SK-MEL-5 (cell line): ENCODE results near the gene HSD3B1. TPM values are rescaled to one million over a fixed set of nuclear protein-coding genes. Genes with fewer than 3 reads are reported as not detected.
"Not testable (repeated sequence)": the region's sequence is repeated elsewhere in the genome, so short reads cannot be mapped to it uniquely, and the experiment has no call there.

ENCODE experiments used
- DNase-seq: peaks from one replicate; pipeline ENCODE4 v3.0.0-alpha.2; 2016; ENCODE audit warnings: low read depth, low spot score
- in situ Hi-C: cut with HindIII; loops from 2 replicates; pipeline ENCODE4 v1.10.0; 2016; ENCODE audit warnings: low sequenced_read_pairs, high pct_unique_total_duplicates, low pct_unique_long_range_greater_than_20kb
- total RNA-seq: library from RNA; depleted of rRNA; stranded (reverse); fragments of >200 nt; shearing (Covaris generic); gene quantifications from 2 replicates; pipeline ENCODE4 v1.2.3, GENCODE V29; 2014

HSD3B1 gene
- total RNA-seq, 1 experiment from 2014 or later, result not detected

DNA sequence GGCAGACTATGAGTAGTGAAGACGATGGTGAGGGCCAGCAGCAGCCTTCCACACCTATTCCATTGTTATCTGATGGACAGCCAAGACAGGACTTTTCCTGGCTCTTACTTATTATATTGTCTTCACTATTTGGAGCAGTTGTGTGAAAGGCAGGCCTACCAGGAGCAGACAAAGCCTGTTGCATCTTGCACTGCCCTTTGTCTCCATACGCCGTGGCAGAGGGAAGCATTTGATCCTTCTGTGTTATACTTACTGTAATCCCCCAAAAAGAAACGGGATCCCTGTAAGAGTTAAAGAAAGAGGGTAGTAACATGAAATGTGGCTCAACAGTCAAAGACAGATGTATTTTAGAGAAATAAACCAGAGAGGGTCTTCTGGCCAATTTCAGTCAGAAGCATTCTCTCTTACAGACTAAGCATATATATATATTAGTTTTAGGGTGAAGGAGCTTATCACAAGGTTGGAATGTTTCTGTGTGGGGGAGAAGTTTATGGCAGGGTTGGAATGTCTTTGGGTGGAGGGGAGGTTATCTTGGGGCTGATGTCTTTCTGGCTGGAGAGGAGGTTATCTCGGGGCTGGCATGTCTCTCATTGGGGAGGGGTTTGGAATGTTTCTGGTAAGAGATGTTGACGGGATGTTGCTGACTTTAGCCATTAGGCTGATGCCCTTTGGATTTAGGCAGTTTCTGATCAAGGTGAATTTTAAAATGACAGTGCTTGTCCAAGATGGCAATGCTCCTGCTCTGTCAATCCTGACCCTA lies 23.4 kb upstream of the HSD3B1 start:
- no peak for DNase-seq
- in situ Hi-C loops, result no loop called here

DNA sequence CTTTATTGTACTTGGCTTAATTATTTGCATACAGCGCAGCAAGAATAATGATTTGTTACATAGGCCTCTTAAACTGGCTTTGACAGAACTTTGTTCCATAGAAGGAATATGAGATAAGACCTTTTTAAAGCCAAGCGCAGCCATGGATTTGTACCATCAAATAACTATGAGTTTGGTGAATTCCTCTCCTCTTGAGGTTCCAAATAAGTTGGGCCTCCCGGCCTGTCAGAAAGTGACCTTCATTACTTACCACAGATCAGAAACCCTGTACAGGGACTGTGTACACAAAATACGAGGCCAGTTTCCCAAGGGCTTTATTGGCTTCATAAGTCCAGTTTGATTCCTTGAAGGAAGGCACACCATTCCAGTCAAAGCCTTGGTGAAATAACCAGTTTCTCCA lies 21.8 kb upstream of the HSD3B1 start:
- in situ Hi-C loops, result no loop called here
- DNase-seq, result no peak

DNA sequence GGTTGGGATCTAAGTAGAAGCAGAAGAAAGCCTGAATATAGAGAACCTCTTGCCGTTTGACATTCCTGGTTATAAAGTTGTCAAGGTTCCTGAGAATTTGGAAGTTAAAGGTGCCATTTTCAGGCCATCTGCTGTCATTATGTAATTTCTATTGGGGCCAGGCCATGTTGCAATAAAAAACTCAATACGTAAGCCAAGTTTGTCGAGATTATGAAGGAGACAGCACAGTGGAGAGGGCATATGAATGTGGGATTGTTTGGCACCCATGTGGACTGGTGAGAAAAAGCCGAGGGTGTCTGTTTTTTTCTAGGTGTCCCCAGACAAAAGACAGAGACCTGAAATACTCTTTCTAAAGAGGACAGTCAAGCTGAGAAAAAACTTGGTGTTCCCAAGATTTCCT lies 18.8 kb upstream of the HSD3B1 start:
- in situ Hi-C loops, result no loop called here
- no peak for DNase-seq

DNA sequence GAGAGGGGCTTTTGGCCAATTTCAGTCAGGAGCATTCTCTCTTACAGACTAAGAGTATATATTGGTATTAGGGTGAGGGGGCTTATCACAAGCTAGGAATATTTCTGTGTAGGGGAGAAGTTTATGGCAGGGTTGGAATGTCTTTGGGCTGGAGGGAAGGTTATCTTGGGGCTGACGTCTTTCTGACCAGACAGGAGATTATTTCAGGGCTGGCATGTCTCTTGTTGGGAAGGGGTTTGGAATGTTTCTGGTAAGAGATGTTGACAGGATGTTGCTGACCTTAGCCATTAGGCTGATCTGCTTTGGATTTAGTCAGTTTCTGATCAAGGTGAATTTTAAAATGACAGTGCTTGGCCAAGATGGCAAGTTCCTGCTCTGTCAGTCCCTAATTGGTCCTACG lies 17.8 kb upstream of the HSD3B1 start:
- DNase-seq, result no peak
- in situ Hi-C loops, result no loop called here

DNA sequence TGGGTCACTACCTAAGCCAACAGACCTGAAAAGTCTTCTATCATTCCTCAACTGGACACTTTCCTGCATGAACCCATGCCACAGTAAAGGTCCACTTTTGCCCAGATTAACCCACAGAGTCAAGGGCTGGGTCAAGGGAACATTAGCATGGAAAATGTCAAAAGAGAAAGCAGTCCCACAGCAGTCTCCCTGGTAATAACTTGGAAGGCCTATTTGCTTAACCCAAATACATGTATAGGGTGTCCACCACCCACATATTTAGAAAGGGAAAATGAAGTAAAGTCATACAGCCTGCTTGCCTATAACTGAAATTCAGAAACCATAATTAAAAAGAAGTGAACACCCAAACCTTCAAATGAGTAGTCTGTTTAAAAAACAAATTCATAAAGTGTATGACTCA lies 16.1 kb upstream of the HSD3B1 start:
- in situ Hi-C loops, result no loop called here
- DNase-seq, result no peak

DNA sequence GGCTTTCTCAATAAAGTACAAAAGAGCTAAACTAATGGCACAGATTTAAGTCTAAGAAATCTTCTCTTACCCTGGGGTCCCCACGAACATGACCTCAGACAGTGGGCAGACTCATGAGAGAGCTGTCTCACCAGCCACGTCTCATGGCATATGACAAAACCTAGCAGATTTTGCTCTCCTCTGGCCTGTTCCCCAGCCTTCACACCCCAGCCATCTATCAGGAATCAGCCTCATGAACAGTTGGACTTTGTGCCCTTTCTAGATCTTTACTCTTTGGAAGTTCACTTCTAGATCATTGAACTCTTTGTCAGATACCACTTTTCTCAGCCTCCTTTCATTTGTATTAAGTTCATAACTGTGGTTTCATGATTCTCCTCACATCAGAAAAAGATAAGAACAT lies 14.2 kb upstream of the HSD3B1 start:
- in situ Hi-C loops, result no loop called here
- DNase-seq, result no peak

DNA sequence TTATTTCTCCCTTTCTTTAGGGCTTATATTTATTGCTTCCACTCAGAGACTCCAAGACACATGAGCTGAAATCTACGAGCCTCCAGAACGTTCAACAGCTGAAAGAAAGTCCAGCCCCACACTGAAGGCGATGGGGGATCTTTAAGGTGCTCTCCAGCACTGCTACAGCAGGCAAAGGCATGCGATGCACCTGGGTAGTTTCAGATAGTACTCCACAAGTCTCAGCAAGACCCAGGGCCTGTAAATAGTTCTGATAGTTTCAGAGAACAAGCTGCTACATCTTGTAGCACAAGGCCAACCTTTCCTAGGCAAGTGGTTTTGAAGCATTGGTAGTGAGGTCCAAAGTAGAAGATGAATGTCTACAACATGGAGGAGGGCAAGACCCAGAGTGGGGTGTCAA lies 2.2 kb upstream of the HSD3B1 start:
- in situ Hi-C loops, result no loop called here
- no peak for DNase-seq

DNA sequence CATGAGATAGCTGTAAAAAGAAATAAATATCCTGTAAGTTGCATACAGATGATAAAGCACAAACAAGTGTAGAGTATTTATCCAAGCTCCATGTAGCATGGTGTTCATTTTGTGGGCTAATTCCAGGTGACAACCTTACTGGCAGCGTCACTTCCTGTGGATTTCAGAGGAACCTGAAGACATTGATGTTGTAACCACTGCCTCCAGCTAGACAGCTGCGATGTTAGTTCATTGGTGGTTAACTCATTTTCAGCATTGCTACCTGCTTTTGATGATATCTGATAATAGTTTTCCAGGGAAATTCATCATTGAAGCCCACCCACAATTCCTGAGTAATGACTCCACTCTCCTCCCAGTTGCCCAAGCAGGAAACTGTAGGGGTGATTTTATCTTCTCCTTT lies 3.0 kb downstream of the HSD3B1 start:
- no peak for DNase-seq
- in situ Hi-C loops, result no loop called here

DNA sequence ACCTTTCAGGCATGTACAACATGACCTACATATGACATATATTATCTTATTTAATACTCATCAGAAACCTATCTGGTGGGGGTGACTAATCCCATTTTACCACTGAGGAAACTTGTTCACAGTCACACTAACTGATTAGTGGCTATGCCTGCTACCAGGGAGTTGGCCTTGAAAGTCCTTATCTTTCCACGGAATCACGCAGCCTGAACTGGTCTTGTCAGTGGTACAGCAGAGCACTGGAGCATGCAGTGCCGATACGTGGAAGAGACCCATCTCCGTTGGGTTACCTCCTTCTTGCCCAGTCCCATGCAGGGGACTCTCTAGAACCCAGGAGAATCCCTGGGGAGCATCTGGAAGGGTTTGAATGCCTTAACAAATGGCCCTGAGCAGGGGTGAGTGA lies 8.2 kb downstream of the HSD3B1 start:
- in situ Hi-C loops, result no loop called here
- DNase-seq, result no peak

DNA sequence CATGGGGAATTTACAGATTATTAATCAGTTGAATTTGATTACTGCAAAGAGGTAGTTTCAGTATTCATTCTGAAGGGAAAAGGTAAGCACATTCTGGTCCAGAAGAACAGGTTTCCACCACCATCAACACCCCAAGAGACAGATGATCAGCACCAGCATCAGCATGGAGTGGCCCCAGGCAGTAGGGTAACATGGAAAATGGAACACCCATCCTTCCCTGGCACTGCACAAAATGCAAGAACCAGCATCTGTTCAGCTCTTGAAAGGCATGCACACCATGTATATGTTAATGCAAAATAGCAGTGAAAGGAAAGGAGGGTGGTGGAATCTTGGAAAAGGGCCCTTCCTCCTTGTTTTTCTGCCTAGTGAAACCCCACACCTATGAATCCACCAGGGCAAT lies 9.2 kb downstream of the HSD3B1 start:
- in situ Hi-C loops, result no loop called here
- no peak for DNase-seq

DNA sequence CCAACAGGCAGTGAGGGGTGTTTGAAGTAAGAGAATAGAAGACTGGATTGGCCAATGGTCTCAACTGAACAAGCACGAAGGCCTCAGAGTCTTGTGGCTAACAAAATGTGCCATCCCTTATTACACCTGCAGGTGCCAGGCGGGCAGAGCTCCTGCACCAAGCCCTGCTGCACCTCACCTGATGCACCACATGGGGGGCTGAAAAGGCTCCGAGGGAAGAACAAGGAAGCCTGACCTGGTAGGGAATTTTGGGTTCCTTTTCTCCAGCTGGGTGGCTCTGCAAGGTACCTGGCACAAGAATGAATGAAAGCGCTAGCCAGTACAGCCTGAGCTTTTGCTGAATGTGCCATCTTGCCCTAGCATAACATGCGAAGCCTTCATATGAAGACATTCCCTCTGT lies 9.7 kb downstream of the HSD3B1 start:
- in situ Hi-C loops, result no loop called here
- no peak for DNase-seq

DNA sequence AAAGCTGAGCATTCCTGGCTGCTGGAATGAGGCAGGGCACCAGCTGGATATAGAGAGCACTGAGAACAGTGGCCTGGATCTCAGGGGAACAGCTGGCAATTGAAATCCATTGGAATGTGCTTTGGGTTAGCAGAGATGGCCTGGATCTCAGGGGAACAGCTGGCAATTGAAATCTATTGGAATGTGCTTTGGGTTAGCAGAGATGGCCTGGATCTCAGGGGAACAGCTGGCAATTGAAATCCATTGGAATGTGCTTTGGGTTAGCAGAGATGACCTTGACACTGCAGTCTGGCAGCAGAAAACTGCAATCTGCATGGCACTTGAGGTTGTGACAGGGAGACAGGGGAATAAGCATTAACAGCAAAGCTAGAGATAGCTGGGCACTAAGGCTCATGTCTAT lies 10.7 kb downstream of the HSD3B1 start:
- in situ Hi-C loops, DNase-seq: not testable (repeated sequence)

DNA sequence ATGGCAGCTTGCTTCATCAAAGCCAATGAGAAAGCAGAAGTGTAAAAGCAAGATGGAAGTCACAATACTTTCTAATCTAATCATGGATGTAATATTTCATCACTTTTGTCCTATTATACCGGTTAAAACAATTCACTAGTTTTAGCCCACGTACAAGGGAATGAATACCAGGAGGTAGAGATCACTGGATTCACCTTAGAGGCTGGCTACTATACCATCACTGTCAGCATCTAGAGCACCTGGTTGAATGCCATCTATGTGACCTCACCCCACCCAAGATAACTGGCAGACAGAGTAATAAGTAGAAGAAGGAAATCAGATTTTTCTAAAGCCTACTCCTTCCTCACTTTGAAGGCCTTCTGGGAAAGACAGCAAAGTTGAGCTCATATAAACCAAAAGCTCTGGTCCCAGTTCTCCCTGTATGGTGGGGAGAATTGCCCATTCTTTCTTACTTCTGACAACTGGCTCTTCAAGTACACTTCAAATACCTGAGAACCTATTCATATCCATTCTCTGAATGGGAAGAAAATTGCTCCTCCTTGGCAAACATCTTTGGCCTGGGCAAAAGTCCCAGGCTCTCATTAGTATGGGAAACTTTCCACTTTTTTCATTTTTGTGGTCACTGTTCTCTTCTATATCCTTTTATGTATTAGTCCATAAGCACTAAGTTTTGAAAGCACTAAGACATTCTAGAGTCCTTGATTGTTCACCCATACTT lies 24.8 kb downstream of the HSD3B1 start:
- DNase-seq, result no peak

DNA sequence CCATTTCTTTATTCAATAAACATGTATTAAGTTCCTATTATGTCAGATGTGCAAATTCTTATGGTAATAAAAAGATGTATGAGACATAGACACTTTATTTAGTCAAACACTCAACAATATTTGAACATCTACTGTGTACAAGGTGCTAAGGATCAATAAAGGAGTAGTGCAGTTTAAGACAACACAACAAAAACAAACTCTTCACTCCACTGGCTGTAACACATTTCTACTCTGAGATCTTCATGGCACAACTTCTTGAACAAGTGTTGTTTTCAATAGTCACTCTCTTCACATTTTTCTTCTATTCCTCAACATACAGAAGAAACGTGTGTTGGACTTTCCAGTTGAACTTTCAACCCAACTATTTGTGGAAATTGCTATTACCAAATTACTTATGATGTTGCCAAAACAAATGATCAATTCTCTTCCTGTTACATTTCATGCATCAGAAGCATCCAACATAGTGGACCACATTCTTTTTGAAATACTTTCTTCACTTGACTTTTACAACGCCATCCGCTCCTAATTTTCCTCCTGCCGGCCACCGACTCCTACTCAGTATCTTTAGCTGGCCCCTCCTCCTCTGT lies 25.4 kb downstream of the HSD3B1 start:
- DNase-seq, result no peak
- in situ Hi-C loops, result no loop called here

More for the DNA sequence above, 24.8 kb downstream of the HSD3B1 start:
- in situ Hi-C loops, result no loop called here

DNA sequence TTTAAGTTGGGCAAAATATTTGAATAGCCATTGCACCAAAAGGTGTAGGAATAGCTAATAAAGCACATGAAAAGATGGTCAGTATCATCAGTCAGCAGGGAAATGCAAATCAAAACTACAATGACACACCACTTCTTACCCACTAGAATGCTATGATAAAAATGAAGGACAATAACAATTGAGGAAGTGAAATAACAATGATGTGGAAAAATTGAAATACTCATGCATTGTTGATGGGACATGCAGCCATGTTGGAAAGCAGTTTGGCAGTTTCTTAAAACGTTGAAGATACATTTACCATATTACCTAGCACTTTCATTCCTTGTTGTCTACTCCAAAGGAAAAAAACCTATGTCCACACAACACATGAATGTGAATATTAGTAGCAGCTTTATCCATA lies 28.4 kb downstream of the HSD3B1 start:
- DNase-seq, result no peak
- in situ Hi-C loops, result no loop called here

DNA sequence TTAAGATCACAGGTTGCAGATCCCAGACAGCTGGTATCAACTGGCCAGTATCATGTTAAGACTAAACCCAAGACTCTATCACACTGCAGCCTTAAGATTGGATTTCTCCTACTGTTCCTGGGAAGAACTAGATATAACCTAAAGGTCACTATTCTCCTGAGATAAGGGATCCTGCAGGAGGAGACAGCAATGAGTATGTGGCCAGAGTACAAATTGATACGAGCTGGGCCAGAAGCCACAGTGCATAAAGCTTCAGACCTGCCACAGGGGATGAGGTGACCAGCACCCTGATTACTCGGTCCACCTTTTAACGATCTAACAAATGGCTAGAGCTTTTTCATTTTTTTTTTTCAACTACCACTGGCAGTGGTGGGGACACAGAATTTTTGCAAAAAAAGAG lies 31.0 kb downstream of the HSD3B1 start:
- DNase-seq, result no peak
- in situ Hi-C loops, result no loop called here

DNA sequence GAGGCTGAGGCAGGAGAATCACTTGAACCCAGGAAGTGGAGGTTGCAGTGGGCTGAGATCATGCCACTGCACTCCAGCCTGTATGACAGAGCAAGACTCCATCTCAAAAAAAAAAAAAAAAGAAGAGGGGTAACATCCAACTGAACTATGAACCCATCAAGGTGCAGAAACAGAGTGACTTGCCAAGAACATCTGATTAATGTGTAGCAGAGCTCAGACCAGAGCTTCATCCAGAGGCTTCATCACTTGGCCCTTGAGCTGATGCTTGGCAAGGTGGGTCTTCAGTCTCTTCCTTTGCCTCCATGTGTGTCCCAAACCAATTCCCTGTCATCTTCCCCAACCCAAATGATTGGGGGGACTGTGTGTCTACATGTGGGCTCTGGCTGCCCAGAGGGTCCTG lies 32.6 kb downstream of the HSD3B1 start:
- in situ Hi-C loops, result no loop called here
- DNase-seq, result no peak

DNA sequence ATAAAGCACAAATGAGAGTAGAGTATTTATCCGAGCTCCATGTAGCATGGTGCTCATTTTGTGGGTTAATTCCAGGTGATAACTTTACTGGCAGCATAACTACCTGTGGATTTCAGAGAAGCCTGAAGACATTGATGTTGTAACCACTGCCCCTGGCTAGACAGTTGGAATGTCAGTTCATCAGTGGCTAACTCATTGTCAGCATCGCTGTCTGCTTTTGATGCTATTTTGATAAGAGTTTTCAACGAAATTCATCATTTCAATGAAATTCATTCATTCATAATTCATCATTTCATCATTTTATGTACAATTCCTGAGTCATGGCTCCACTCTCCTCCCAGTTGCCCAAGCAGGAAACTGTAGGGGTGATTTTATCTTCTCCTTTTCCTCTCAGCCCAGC lies 34.4 kb downstream of the HSD3B1 start:
- in situ Hi-C loops, result no loop called here
- no peak for DNase-seq

DNA sequence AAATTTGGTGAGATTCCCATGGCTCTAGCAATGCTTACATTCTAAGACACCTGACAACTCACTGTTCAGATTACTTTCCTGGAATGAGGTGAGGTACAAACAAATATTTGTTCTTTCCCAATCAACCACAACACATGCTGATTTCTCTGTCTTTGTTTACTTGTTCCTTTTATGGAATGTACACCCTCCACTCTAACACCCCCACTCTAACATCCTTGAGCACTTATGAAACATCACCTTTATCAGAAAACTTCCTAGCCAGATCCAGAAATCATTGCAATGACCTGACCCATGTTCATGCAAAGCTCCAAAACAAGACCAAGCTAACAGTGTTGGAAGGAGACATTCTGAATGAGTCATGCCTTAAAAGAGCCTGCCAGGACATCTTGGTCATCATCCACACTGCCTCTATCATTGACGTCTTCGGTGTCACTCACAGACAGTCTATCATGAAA lies 35.5 kb downstream of the HSD3B1 start:
- in situ Hi-C loops, result no loop called here
- no peak for DNase-seq
